Epithelial cell of prostate (primary cell): Measurements from ENCODE around the gene KRT80.

Experiments used
- DNase-seq: peaks from one replicate; pipeline ENCODE4 v3.0.0-alpha.2; 2011; ENCODE audit warnings: low read depth, low spot score
- H3K27ac ChIP-seq: fragments of 450-650 bp; 2 replicates; pipeline ENCODE4 v1.5.1; 2017; ENCODE audit warnings: mild to moderate bottlenecking

KRT80 gene

DNA sequence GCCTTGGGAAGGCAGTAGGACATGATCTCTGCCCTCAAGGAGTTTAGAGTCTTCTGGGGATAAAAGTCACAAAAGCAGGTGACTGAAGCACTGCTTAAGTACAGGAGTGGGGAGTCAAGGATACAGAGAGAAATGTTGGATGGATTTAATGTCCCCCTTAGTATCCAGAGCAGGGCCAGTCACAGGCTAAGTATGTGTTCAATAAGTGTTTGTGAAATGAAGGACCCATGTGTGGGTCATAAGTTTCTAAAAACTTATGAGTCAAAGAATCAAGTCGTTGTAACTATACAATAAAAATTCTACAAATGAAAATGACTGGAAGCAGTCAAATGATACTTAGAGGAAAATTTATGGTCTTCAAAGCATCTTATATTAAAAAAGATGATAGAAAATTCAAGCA, 25.1 kb downstream of the KRT80 start:
- H3K27ac ChIP-seq, result peak overlapping the region; percentile 68
- no peak for DNase-seq

DNA sequence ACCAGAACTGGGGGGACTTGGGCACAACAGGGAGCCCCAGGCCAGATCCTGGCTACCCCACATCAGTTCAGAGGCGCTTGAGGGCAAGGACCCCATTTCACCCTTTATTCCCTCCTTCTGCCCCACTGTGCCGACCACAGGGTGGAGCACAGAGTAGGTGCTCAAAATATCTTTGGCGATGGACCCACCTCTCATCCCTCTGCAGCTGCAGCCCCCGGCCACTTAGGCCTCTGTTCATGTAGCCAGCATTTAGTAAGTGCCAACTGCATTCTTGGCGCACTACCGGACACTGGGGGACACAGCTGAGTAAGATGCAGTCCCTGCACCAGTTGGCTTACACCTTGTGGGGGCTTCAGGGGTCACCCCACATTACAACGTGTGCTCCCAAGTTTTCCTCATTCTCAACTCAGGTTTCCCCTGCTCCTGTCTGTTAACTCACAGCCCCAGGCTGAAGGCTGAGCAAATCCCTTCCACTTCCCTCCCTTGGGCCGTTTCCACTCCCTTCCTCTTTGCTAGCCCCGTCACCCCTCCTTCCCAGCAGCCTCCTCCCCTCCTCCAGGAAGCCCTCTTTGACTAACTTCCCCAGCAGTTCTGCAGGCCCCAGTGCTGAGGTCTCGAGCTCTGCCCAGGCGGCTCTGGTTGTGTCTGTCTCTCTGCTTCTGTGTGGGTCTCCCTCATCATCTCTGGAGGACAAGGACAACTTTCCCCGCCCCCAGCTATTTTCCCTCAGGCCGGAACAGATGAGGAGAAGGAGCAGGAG, 26.5 kb downstream of the KRT80 start:
- DNase-seq, result no peak
- peak overlapping the region; percentile 68 for H3K27ac ChIP-seq

DNA sequence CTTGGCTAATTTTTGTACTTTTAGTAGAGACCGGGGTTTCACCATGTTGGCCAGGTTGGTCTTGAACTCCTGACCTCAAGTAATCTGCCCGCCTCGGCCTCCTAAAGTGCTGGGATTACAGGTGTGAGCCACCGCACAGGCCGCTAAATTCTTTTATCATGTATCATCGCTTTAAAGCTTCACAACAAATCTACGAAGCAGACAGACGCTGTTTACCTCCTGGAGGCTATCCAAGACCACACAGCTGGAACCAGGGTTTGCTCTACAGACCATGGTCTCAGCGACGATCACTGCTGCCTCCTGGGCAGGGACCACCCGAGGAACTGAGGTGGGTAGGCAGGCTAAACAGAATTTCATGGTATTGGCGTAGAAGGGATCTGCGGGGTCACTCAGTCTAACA, 27.2 kb downstream of the KRT80 start:
- DNase-seq, result no peak
- peak overlapping the region; percentile 68 for H3K27ac ChIP-seq

DNA sequence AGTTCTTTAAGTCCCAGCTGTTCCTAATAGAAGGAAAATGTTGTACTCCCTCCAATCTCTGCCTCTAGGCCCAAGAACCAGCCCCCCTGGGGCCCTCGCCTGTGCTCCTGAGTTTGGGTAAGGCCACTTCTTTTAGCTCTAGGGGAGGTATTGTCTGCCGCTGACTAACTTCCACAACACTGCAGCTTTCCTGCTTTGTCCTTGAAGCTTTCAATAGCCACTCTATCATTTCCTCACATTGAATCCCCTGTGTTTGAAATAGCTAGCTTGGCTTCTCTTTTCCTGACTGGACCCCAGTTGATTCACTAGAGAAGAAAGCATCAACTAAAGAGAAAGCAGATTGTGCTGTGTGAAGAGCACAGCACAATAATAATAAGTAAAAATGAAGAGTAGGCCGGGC, 28.8 kb downstream of the KRT80 start:
- no peak overlapping the region for H3K27ac ChIP-seq

DNA sequence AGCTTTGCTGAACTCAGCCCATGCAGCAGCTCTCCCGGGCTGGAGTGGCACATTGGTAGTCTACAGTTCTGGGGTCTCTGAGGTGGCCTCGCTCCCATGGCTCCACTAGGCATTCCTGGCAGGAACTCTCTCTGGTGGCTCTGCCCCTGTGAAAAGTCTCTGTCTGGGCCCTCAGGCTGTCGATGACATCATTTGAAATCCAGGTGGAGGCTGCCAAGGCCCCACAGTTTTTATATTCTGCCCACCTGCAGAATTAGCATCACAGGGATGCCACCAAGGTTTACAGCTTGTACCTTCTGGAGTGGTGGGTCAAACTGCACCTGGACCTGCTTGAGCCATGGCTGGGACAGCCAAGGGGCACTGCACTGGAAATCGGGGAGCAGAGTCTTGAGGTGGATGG, 31.6 kb downstream of the KRT80 start:
- H3K27ac ChIP-seq, result no peak overlapping the region
- DNase-seq, result no peak

More for the DNA sequence above, 28.8 kb downstream of the KRT80 start:
- no peak for DNase-seq

- H3K27ac ChIP-seq, result peak overlapping the region; percentile 100
- no peak for DNase-seq
Measured at GRCh38 chr12:52157566-52158150, 34.2 kb downstream of the KRT80 start.

- no peak for DNase-seq
- peak overlapping the region; percentile 100 for H3K27ac ChIP-seq
Measured at GRCh38 chr12:52156757-52157565, 34.9 kb downstream of the KRT80 start.

DNA sequence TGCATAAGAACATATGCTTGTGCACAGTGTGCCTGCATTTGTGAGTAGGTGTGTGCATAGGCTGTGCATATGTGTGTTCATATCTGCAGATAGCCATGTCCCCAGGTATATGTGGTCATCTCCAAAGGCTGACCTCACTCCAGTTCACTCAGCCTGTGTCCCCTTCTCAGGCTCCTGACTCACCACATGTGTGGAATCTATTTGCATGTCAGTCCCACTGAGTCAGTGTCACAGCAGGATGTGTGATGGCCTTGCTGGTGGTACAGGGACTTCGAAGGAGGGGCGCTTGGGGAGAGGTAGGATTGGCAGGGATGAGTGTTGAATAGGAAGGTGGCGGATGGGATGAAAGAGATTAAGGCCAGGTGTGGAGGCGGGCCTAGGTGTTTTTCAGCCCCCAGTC, 35.5 kb downstream of the KRT80 start:
- H3K27ac ChIP-seq, result peak overlapping the region; percentile 100
- DNase-seq, result no peak

DNA sequence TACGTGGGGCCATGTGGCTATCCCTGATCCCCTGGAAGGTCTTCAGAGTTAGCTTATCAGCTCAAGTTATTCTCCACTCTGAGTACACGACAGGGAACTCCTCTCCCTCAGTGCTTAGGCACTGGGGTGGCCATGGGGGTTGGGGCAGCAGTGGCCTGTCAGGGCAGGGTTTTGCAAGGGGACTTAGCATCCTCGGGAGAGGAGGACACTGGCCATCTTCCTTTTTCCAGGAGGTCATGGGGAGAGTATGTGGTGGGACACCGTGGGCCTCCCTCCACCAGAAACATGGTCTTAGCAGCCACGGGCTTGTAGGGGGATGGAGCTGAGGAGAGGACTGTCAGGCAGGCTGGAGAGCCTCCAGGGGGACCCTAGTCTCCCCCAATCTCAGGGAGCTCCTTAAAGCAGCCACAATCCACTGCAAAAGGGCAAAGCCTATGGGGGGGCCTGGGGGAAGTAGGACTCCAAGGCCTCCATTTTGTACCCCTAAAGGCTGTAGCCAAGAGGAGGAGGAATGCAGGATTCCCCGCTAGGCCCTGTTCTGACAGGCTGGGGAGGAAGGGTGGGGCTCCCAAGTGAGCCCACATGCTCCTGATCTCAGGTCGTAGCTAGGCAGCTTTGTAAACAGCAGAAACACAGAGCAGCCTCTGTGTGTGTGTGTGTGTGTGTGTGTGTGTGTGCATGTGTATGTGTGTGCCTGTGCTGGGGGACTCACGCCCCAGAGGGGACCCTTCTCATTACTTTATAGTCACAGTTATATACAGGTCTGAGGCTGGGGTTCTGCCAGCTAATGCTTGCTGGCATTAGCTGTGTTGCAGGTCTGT, 36.6 kb downstream of the KRT80 start:
- H3K27ac ChIP-seq, result peak overlapping the region; percentile 100
- peak; percentile 85 for DNase-seq

DNA sequence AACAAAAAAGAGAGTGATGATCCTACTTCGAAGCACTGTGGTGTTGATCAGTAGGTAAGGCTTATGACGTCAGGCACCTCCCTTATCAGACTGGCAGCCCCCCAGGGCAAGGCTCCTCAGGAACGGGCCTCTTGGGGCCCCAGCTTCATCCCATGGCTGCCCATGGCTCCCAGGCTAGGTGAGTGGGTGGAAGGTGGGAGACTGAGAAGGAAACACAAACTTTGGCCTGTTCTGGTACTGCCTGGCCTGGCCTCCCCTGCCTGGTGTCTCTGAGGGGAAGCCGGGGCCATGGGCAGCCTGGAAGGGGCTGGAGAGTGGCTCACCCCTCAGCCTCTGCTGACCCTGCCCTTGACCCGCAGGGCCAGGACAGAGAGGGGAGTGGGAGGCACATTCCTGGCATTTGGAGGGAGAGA, 38.9 kb downstream of the KRT80 start:
- DNase-seq, result no peak
- peak overlapping the region; percentile 100 for H3K27ac ChIP-seq

- peak overlapping the region; percentile 100 for H3K27ac ChIP-seq
Measured at GRCh38 chr12:52151837-52152783, 39.7 kb downstream of the KRT80 start.

GRCh38 chr12:52151153-52151836, 40.5 kb downstream of the KRT80 start:
- peak overlapping the region; percentile 100 for H3K27ac ChIP-seq
- no peak for DNase-seq

More at GRCh38 chr12:52151837-52152783, 39.7 kb downstream of the KRT80 start:
- DNase-seq, result peak; percentile 69

DNA sequence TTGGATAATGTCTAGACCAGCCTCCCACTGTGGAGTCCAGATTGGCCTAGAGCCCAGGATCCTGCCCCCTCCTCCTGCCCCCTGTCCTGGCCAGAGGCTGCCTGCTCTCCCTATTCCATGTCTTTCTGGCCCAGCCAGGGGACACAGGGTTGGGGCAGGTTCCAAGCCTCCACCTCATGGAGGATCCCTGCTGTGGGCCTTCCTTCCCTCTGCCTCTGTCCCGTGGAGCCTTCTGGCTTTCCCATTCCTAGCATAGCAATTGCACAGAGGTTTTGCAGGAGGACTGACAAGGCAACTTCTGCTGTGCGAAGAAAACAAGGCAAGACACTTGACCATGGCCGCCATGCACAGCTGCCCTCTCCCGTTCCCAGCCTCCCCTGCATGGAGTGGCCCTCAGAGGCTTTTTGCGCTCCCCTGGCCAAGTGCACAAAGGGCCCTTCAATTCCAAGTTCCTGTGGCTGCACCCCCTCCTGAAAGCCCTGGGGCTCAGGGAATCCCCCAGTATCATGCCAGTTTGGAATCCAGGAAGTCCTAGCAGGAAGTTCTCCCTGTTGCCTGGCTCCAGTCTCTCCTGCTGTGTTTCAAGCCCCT, 42.1 kb downstream of the KRT80 start:
- H3K27ac ChIP-seq, result peak overlapping the region; percentile 100
- DNase-seq, result no peak

GRCh38 chr12:52149182-52149641, 42.6 kb downstream of the KRT80 start:
- no peak for DNase-seq
- H3K27ac ChIP-seq, result peak overlapping the region; percentile 100

GRCh38 chr12:52148464-52149181, 43.2 kb downstream of the KRT80 start:
- peak; percentile 89 for DNase-seq
- H3K27ac ChIP-seq, result peak overlapping the region; percentile 100

DNA sequence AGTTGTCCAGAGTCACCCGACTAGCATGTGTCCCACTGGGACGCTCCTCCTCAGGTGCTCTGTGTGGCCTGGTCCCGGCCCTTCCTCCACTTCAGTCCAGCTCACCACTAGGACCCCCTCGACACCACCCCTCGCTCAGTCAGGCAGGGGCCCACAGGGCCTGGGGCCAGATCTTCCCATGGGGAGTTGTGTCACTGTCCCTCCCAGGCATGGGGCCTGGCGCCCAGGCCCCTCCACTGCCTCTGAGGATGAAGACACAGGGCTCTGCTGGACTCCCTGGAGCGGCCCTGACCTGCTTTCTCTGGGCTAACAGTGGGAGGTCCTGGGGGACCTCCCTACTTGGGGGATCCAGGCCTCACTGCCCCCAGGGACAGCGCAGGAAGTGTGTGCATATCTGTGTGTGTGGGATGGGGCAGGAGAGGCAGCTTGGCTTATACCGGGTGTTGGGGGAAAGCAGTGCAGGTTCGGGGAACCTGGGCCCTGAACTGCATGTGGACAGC, 43.8 kb downstream of the KRT80 start:
- no peak for DNase-seq
- H3K27ac ChIP-seq, result peak overlapping the region; percentile 100

GRCh38 chr12:52147367-52147963, 44.3 kb downstream of the KRT80 start:
- H3K27ac ChIP-seq, result peak overlapping the region; percentile 100
- peak; percentile 99 for DNase-seq
